ENCODE data around the gene STRADA.
"Not testable (repeated sequence)": the region's sequence is repeated elsewhere in the genome, so short reads cannot be mapped to it uniquely, and the experiment has no call there.

DNA sequence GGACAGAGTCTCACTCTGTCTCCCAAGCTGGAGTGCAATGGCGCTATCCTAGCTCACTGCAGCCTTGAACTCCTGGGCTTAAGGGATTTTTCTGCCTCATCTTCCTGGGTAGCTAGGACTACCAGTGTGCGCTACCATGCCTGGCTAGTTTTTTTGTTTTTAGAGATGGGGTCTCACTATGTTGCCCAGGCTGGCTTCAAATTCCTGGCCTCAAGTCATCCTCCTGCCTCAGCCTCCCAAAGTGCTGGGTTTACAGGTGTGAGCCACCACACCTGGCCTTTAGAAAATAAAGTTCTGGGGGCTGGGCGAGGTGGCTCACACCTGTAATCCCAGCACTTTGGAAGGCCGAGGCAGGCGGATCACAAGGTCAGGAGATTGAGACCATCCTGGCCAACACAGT lies 21.4 kb downstream of the STRADA start:
- not testable (repeated sequence) for TF ChIP-seq ZFP3 (CRISPR knock-in tag; IDR thresholded peaks at IDR 0.05); BACH2 (CRISPR knock-in tag; IDR thresholded peaks at IDR 0.05; ENCODE audit: borderline replicate concordance); SNAI2 (CRISPR knock-in tag; IDR thresholded peaks at IDR 0.05); ZFP30 (CRISPR knock-in tag; IDR thresholded peaks at IDR 0.05); ZNF70 (CRISPR knock-in tag; IDR thresholded peaks at IDR 0.05); ISL1 (CRISPR knock-in tag; IDR thresholded peaks at IDR 0.05)
- TF ChIP-seq, protein P1, sequence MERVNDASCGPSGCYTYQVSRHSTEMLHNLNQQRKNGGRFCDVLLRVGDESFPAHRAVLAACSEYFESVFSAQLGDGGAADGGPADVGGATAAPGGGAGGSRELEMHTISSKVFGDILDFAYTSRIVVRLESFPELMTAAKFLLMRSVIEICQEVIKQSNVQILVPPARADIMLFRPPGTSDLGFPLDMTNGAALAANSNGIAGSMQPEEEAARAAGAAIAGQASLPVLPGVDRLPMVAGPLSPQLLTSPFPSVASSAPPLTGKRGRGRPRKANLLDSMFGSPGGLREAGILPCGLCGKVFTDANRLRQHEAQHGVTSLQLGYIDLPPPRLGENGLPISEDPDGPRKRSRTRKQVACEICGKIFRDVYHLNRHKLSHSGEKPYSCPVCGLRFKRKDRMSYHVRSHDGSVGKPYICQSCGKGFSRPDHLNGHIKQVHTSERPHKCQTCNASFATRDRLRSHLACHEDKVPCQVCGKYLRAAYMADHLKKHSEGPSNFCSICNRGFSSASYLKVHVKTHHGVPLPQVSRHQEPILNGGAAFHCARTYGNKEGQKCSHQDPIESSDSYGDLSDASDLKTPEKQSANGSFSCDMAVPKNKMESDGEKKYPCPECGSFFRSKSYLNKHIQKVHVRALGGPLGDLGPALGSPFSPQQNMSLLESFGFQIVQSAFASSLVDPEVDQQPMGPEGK (CRISPR knock-in tag; IDR thresholded peaks at IDR 0.05; ENCODE audit: borderline replicate concordance): not testable (repeated sequence)
- TF ChIP-seq, protein P2, sequence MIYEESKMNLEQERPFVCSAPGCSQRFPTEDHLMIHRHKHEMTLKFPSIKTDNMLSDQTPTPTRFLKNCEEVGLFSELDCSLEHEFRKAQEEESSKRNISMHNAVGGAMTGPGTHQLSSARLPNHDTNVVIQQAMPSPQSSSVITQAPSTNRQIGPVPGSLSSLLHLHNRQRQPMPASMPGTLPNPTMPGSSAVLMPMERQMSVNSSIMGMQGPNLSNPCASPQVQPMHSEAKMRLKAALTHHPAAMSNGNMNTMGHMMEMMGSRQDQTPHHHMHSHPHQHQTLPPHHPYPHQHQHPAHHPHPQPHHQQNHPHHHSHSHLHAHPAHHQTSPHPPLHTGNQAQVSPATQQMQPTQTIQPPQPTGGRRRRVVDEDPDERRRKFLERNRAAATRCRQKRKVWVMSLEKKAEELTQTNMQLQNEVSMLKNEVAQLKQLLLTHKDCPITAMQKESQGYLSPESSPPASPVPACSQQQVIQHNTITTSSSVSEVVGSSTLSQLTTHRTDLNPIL (CRISPR knock-in tag; IDR thresholded peaks at IDR 0.05; ENCODE audit: low read depth): not testable (repeated sequence)
- TF ChIP-seq, protein P3, sequence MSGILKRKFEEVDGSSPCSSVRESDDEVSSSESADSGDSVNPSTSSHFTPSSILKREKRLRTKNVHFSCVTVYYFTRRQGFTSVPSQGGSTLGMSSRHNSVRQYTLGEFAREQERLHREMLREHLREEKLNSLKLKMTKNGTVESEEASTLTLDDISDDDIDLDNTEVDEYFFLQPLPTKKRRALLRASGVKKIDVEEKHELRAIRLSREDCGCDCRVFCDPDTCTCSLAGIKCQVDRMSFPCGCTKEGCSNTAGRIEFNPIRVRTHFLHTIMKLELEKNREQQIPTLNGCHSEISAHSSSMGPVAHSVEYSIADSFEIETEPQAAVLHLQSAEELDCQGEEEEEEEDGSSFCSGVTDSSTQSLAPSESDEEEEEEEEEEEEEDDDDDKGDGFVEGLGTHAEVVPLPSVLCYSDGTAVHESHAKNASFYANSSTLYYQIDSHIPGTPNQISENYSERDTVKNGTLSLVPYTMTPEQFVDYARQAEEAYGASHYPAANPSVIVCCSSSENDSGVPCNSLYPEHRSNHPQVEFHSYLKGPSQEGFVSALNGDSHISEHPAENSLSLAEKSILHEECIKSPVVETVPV (CRISPR knock-in tag; IDR thresholded peaks at IDR 0.05): not testable (repeated sequence)

Measured in SK-N-SH treated with all-trans-retinoic acid at 6 μM for 48 hours (cell line).